ENCODE data around the gene HIP1. TPM values are rescaled to one million over a fixed set of nuclear protein-coding genes. Genes with fewer than 3 reads are reported as not detected.
A peak's percentile ranks its signal among the peaks of the same experiment; 100 is the strongest.

Gene HIP1
- total and polyA plus RNA-seq, 9 of the 15 experiments (the other 6 are each of a cell fraction or from before 2014, with no cell fraction given): 2.4 to 13.7 (median 9.5) TPM

GRCh38 chr7:75624134-75624832 lies 114.5 kb downstream of the HIP1 start (continued):
- TF ChIP-seq, protein P1, sequence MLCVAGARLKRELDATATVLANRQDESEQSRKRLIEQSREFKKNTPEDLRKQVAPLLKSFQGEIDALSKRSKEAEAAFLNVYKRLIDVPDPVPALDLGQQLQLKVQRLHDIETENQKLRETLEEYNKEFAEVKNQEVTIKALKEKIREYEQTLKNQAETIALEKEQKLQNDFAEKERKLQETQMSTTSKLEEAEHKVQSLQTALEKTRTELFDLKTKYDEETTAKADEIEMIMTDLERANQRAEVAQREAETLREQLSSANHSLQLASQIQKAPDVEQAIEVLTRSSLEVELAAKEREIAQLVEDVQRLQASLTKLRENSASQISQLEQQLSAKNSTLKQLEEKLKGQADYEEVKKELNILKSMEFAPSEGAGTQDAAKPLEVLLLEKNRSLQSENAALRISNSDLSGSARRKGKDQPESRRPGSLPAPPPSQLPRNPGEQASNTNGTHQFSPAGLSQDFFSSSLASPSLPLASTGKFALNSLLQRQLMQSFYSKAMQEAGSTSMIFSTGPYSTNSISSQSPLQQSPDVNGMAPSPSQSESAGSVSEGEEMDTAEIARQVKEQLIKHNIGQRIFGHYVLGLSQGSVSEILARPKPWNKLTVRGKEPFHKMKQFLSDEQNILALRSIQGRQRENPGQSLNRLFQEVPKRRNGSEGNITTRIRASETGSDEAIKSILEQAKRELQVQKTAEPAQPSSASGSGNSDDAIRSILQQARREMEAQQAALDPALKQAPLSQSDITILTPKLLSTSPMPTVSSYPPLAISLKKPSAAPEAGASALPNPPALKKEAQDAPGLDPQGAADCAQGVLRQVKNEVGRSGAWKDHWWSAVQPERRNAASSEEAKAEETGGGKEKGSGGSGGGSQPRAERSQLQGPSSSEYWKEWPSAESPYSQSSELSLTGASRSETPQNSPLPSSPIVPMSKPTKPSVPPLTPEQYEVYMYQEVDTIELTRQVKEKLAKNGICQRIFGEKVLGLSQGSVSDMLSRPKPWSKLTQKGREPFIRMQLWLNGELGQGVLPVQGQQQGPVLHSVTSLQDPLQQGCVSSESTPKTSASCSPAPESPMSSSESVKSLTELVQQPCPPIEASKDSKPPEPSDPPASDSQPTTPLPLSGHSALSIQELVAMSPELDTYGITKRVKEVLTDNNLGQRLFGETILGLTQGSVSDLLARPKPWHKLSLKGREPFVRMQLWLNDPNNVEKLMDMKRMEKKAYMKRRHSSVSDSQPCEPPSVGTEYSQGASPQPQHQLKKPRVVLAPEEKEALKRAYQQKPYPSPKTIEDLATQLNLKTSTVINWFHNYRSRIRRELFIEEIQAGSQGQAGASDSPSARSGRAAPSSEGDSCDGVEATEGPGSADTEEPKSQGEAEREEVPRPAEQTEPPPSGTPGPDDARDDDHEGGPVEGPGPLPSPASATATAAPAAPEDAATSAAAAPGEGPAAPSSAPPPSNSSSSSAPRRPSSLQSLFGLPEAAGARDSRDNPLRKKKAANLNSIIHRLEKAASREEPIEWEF (CRISPR knock-in tag; IDR thresholded peaks at IDR 0.05): no peak
- TF ChIP-seq AFF4 (CRISPR knock-in tag; IDR thresholded peaks at IDR 0.05) (0 out of 2 replicates have a peak, but pooled peaks have one; percentile 71), SP2 (IDR thresholded peaks at IDR 0.05; ENCODE audit: extremely low read depth, low read depth, low read length, poor library complexity, severe bottlenecking) (no peak), HNRNPL (IDR thresholded peaks at IDR 0.05; ENCODE audit: low read depth, low read length) (no peak), CEBPG (CRISPR knock-in tag; IDR thresholded peaks at IDR 0.05) (peak; percentile 99), CEBPG (tag; conservative IDR thresholded peaks at IDR 0.05 in 1 of 2, IDR thresholded peaks at IDR 0.05 in 1 of 2) (peak; percentile 99 to 100), ZFP36 (IDR thresholded peaks at IDR 0.05; ENCODE audit: low read depth, low read length, partially characterized antibody) (no peak), NFATC3 (IDR thresholded peaks at IDR 0.05) (no peak), ZNF77 (CRISPR knock-in tag; IDR thresholded peaks at IDR 0.05) (no peak), MTA1 (IDR thresholded peaks at IDR 0.05; ENCODE audit: borderline replicate concordance) (no peak), SAP30 (IDR thresholded peaks at IDR 0.05; ENCODE audit: borderline replicate concordance, insufficient read depth, low read depth, low read length, poor library complexity, severe bottlenecking) (no peak)
- TF ChIP-seq, protein P2, sequence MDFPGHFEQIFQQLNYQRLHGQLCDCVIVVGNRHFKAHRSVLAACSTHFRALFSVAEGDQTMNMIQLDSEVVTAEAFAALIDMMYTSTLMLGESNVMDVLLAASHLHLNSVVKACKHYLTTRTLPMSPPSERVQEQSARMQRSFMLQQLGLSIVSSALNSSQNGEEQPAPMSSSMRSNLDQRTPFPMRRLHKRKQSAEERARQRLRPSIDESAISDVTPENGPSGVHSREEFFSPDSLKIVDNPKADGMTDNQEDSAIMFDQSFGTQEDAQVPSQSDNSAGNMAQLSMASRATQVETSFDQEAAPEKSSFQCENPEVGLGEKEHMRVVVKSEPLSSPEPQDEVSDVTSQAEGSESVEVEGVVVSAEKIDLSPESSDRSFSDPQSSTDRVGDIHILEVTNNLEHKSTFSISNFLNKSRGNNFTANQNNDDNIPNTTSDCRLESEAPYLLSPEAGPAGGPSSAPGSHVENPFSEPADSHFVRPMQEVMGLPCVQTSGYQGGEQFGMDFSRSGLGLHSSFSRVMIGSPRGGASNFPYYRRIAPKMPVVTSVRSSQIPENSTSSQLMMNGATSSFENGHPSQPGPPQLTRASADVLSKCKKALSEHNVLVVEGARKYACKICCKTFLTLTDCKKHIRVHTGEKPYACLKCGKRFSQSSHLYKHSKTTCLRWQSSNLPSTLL (IDR thresholded peaks at IDR 0.05): no peak; the same call in 1 of the 2 replicates
